Right atrium auricular region (tissue), 2 donors: Measurements from ENCODE around the gene OR51A2. TPM values are rescaled to one million over a fixed set of nuclear protein-coding genes. Genes with fewer than 3 reads are reported as not detected.

ENCODE experiments used
- DNase-seq: peaks from one replicate; pipeline ENCODE4 v3.0.0-alpha.2; 2019; ENCODE audit warnings: low spot score
- H3K27ac ChIP-seq, 2 donors: fragments of 200-600 bp; sonication (generic); 1 replicate in 1 of 2; 2 replicates in 1 of 2; pipeline ENCODE4 v1.5.1; 2016 to 2019
- H3K27me3 ChIP-seq, 2 donors: fragments of 200-600 bp; sonication (generic); one replicate each; pipeline versions ENCODE4 v1.5.1 to v1.6.0; 2017 to 2019
- H3K36me3 ChIP-seq: fragments of 200-600 bp; sonication (generic); one replicate; pipeline ENCODE4 v1.5.1; 2016
- H3K4me1 ChIP-seq, 2 donors: fragments of 200-600 bp; sonication (generic); one replicate each; pipeline versions ENCODE4 v1.5.1 to v1.6.0; 2017 to 2019
- H3K4me3 ChIP-seq, 2 donors: fragments of 200-600 bp; sonication (generic); 1 replicate in 1 of 2; 2 replicates in 1 of 2; pipeline ENCODE4 v1.5.1; 2017 to 2019; ENCODE audit warnings: mild to moderate bottlenecking in 1 of 2, moderate library complexity in 1 of 2
- H3K9me3 ChIP-seq, 2 donors: fragments of 200-600 bp; sonication (generic); one replicate each; pipeline ENCODE4 v1.5.1; 2019
- total RNA-seq, 2 donors: library from RNA; depleted of rRNA; stranded (reverse); fragments of >200 nt; gene quantifications; one replicate each; pipeline ENCODE4 v1.1.0, GENCODE V29; 2016
- TF ChIP-seq, protein P1 (sequence below), 2 donors: fragments of 200-600 bp; sonication (generic); IDR thresholded peaks; one replicate each; pipeline ENCODE4 v1.5.1; 2019; ENCODE audit warnings: antibody characterized with exemption in 2 of 2

The OR51A2 gene
- total RNA-seq, 2 donors from 2014 or later, result not detected

- Histone ChIP-seq H3K4me1 (no peaks in the 10 kb centered on the region), H3K36me3 (no peaks in the 10 kb centered on the region), H3K4me3 (no peak within 1 kb of the TSS), H3K9me3 (no peaks in the 10 kb centered on the region), H3K27me3 (no peaks in the 10 kb centered on the region), H3K27ac (no peak within 1 kb of the TSS)
- TF ChIP-seq, protein P1, sequence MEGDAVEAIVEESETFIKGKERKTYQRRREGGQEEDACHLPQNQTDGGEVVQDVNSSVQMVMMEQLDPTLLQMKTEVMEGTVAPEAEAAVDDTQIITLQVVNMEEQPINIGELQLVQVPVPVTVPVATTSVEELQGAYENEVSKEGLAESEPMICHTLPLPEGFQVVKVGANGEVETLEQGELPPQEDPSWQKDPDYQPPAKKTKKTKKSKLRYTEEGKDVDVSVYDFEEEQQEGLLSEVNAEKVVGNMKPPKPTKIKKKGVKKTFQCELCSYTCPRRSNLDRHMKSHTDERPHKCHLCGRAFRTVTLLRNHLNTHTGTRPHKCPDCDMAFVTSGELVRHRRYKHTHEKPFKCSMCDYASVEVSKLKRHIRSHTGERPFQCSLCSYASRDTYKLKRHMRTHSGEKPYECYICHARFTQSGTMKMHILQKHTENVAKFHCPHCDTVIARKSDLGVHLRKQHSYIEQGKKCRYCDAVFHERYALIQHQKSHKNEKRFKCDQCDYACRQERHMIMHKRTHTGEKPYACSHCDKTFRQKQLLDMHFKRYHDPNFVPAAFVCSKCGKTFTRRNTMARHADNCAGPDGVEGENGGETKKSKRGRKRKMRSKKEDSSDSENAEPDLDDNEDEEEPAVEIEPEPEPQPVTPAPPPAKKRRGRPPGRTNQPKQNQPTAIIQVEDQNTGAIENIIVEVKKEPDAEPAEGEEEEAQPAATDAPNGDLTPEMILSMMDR (IDR thresholded peaks at IDR 0.05), result no peak
- no peak for DNase-seq
Observed at GRCh38 chr11:4919250-4919649, 36.3 kb downstream of the OR51A2 start, which contains the start of gene OR51G2. TSS of gene OR51G2 (minus strand) at chr11:4919350. CDS start at chr11:4915663, 3,687 bp downstream.

- no peak overlapping the region for H3K27ac ChIP-seq
- TF ChIP-seq, protein P1 (IDR thresholded peaks at IDR 0.05), result no peak
- H3K9me3 ChIP-seq, result no peaks in the 10 kb centered on the region
- H3K4me3 ChIP-seq, result no peak overlapping the region
- H3K27me3 ChIP-seq, result no peaks in the 10 kb centered on the region
- H3K4me1 ChIP-seq, result no peaks in the 10 kb centered on the region
- DNase-seq, result no peak
- H3K36me3 ChIP-seq, result no peaks in the 10 kb centered on the region
Observed at GRCh38 chr11:4916581-4916980, 38.9 kb downstream of the OR51A2 start.

Other genes starting within 250 kb of the OR51A2 start
- not detected for gene OR51F1, start 185.8 kb downstream of the OR51A2 start, total RNA-seq
- not detected for gene OR52R1, start 151.3 kb downstream of the OR51A2 start, total RNA-seq
- gene OR51F2, start 134.4 kb downstream of the OR51A2 start, total RNA-seq, result not detected
- gene OR51S1, start 106.5 kb downstream of the OR51A2 start, total RNA-seq, result not detected
- gene OR51T1, start 73.8 kb downstream of the OR51A2 start, total RNA-seq, result not detected
- gene OR51A7, start 51.9 kb downstream of the OR51A2 start, total RNA-seq, result not detected
- not detected for gene OR51G2, start 36.4 kb downstream of the OR51A2 start, total RNA-seq
- gene OR51G1, start 31.4 kb downstream of the OR51A2 start, total RNA-seq, result not detected
- gene OR51A4, start 8.1 kb downstream of the OR51A2 start, total RNA-seq, result not detected
- gene OR51L1, start 39.1 kb upstream of the OR51A2 start, total RNA-seq, result not detected
- gene OR52J3, start 90.8 kb upstream of the OR51A2 start, total RNA-seq, result not detected
- not detected for gene OR52E2, start 103.9 kb upstream of the OR51A2 start, total RNA-seq
- not detected for gene OR52E1, start 113.9 kb upstream of the OR51A2 start, total RNA-seq
- not detected for gene OR52A5, start 182.6 kb upstream of the OR51A2 start, total RNA-seq
- not detected for gene OR52A1, start 199.0 kb upstream of the OR51A2 start, total RNA-seq
- gene OR51V1, start 245.0 kb upstream of the OR51A2 start, total RNA-seq, result not detected